ENCODE results near the gene ADK. TPM values are rescaled to one million over a fixed set of nuclear protein-coding genes. Genes with fewer than 3 reads are reported as not detected.

Gene ADK
- total RNA-seq, 1 donor from 2014 or later, result 13.1 TPM

DNA sequence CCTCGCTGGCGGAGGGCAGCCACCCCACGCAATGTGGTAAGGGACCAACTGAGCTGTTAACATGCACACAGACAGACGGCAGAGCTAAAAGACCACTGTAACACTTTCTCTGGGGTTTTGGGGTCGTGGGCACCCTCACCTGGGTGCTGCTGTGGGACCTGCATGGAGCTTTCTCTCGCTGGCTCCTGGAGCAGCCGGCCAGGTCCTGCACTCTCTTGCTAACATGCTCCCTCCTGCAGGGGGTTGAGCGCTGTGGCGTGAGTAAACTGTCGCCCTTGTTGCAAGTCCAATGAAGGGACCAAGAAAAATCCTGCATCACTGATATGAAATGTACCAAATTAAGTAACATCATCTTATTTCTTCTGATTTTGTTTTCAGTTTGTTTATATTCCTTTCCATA, 92.0 kb downstream of the ADK start:
- DNase-seq (ENCODE audit: low spot score), result no peak
- no peak for TF ChIP-seq CTCF (IDR thresholded peaks at IDR 0.05; ENCODE audit: unreplicated experiment)
- H3K4me1 Mint-ChIP-seq (ENCODE audit: unreplicated experiment), result peaks cover under 1% of the 10 kb centered on the region
- peak overlapping the region; percentile 55 for H3K27ac Mint-ChIP-seq (ENCODE audit: unreplicated experiment)
- peaks cover 4% of the 10 kb centered on the region for H3K36me3 Mint-ChIP-seq (ENCODE audit: low read depth, unreplicated experiment)
- H3K27me3 Mint-ChIP-seq (ENCODE audit: unreplicated experiment), result no peaks in the 10 kb centered on the region
- H3K4me3 Mint-ChIP-seq (ENCODE audit: unreplicated experiment), result no peak overlapping the region
- no peaks in the 10 kb centered on the region for H3K9me3 Mint-ChIP-seq (ENCODE audit: unreplicated experiment)

DNA sequence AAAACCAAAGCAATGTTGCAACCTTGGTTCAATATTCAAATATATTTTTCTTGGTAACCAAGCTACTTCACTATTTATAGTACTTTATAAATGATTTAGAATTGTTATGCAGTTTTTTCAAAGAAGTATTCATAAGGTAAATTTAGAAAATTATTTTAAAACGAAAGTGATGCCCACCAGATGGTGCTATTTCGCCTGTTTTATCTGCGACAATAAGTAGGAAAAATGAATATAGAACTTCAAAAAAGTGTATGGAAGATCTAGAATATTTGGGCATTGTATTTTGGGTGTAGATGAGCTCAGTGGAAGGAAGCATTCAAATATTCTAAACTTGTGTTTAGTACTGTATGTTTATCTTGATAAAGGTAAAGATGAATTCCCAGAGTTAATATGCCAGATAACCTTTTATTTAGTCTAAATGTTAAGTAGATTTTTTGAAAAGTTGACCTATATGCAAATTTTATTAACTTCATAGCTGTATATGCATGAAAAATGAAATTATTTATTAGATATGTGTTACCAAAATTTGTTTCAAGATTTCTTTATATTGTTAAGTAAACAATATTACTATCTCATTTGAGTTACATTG, 93.2 kb downstream of the ADK start:
- Mint-ChIP-seq H3K9me3 (ENCODE audit: unreplicated experiment) (no peaks in the 10 kb centered on the region), H3K27me3 (ENCODE audit: unreplicated experiment) (no peaks in the 10 kb centered on the region), H3K4me1 (ENCODE audit: unreplicated experiment) (no peaks in the 10 kb centered on the region), H3K4me3 (ENCODE audit: unreplicated experiment) (no peak overlapping the region), H3K36me3 (ENCODE audit: low read depth, unreplicated experiment) (peaks cover 4% of the 10 kb centered on the region), H3K27ac (ENCODE audit: unreplicated experiment) (no peak overlapping the region)
- TF ChIP-seq CTCF (IDR thresholded peaks at IDR 0.05; ENCODE audit: unreplicated experiment), result peak; percentile 83
- no peak for DNase-seq (ENCODE audit: low spot score)

GRCh38 chr10:74244807-74245206, 93.8 kb downstream of the ADK start:
- H3K9me3 Mint-ChIP-seq (ENCODE audit: unreplicated experiment), result no peaks in the 10 kb centered on the region
- DNase-seq (ENCODE audit: low spot score), result no peak
- no peak overlapping the region for H3K27ac Mint-ChIP-seq (ENCODE audit: unreplicated experiment)
- no peak for TF ChIP-seq CTCF (IDR thresholded peaks at IDR 0.05; ENCODE audit: unreplicated experiment)
- no peaks in the 10 kb centered on the region for H3K4me1 Mint-ChIP-seq (ENCODE audit: unreplicated experiment)
- peaks cover 4% of the 10 kb centered on the region for H3K36me3 Mint-ChIP-seq (ENCODE audit: low read depth, unreplicated experiment)
- H3K27me3 Mint-ChIP-seq (ENCODE audit: unreplicated experiment), result no peaks in the 10 kb centered on the region
- H3K4me3 Mint-ChIP-seq (ENCODE audit: unreplicated experiment), result no peak overlapping the region

- H3K27ac Mint-ChIP-seq (ENCODE audit: unreplicated experiment), result no peak overlapping the region
- H3K9me3 Mint-ChIP-seq (ENCODE audit: unreplicated experiment), result no peaks in the 10 kb centered on the region
- H3K4me1 Mint-ChIP-seq (ENCODE audit: unreplicated experiment), result no peaks in the 10 kb centered on the region
- DNase-seq (ENCODE audit: low spot score), result no peak
- no peak overlapping the region for H3K4me3 Mint-ChIP-seq (ENCODE audit: unreplicated experiment)
- peaks cover 4% of the 10 kb centered on the region for H3K36me3 Mint-ChIP-seq (ENCODE audit: low read depth, unreplicated experiment)
- H3K27me3 Mint-ChIP-seq (ENCODE audit: unreplicated experiment), result no peaks in the 10 kb centered on the region
- no peak for TF ChIP-seq CTCF (IDR thresholded peaks at IDR 0.05; ENCODE audit: unreplicated experiment)
Measured at GRCh38 chr10:74246495-74246894, 95.5 kb downstream of the ADK start.

- TF ChIP-seq CTCF (IDR thresholded peaks at IDR 0.05; ENCODE audit: unreplicated experiment), result no peak
- no peaks in the 10 kb centered on the region for H3K4me1 Mint-ChIP-seq (ENCODE audit: unreplicated experiment)
- no peak overlapping the region for H3K27ac Mint-ChIP-seq (ENCODE audit: unreplicated experiment)
- H3K27me3 Mint-ChIP-seq (ENCODE audit: unreplicated experiment), result peaks cover under 1% of the 10 kb centered on the region
- no peak for DNase-seq (ENCODE audit: low spot score)
- H3K36me3 Mint-ChIP-seq (ENCODE audit: low read depth, unreplicated experiment), result no peaks in the 10 kb centered on the region
- H3K4me3 Mint-ChIP-seq (ENCODE audit: unreplicated experiment), result no peak overlapping the region
- no peaks in the 10 kb centered on the region for H3K9me3 Mint-ChIP-seq (ENCODE audit: unreplicated experiment)
Measured at GRCh38 chr10:74249865-74250264, 98.8 kb downstream of the ADK start.

Data from endothelial cell (in vitro differentiated cells).